ENCODE data around the gene NADK2. TPM values are rescaled to one million over a fixed set of nuclear protein-coding genes. Genes with fewer than 3 reads are reported as not detected.

The NADK2 gene
- total and polyA plus RNA-seq, 10 of the 15 experiments (the other 5 are each of a cell fraction or from before 2014, with no cell fraction given) = 2.4 to 9.0 (median 6.3) TPM

DNA sequence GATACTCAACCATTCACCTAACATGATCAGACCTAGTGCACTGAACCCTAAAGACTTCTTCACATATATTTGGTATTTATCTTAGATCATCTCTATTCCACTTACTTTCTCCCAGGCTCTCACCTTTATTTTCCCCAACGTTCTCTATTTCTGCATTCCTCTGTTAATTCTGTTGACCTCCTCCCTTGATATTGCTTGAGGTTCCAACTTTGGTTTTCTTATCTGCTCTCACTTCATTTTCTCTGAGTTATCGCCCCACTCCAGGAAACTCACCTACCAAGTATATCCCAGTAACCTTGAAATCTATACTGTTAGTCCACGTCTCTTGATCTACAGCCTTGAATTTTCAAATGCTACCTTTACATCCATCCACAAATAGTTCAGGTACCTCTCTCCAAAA, 9.2 kb downstream of the NADK2 start:
- no peaks in the 10 kb centered on the region for H3K36me3 ChIP-seq (ENCODE audit: control insufficient read depth in 2 of 2, insufficient read depth in 2 of 2, low read length in 1 of 2)
- SMC1A ChIA-PET (ENCODE audit: uncharacterized antibody, unreplicated experiment) = no interaction called here
- no peak overlapping the region for H3K9ac ChIP-seq (ENCODE audit: control insufficient read depth, insufficient read depth, low read length)
- CTCF ChIA-PET = no interaction called here
- no peak overlapping the region for H2AFZ ChIP-seq (ENCODE audit: control insufficient read depth, low read depth, low read length)
- RAD21 ChIA-PET (ENCODE audit: unreplicated experiment) = no interaction called here
- no peaks in the 10 kb centered on the region for H3K9me3 ChIP-seq (replicated peaks; ENCODE audit: control insufficient read depth, insufficient read depth, low read length)
- no peak overlapping the region for H3K4me2 ChIP-seq (ENCODE audit: control insufficient read depth, insufficient read depth)
- FAIRE-seq (no peak), ATAC-seq (no peak), DNase-seq (ENCODE audit: low read depth, low spot score) (no peak)
- no peak for TF ChIP-seq SIN3A (IDR thresholded peaks at IDR 0.05; ENCODE audit: low read depth, low read length)
- TF ChIP-seq NR2C2 (IDR thresholded peaks at IDR 0.05; ENCODE audit: borderline replicate concordance, control insufficient read depth, insufficient read length, low read depth) = no peak
- TF ChIP-seq ZSCAN29 (IDR thresholded peaks at IDR 0.05) = no peak
- TF ChIP-seq, protein P1, sequence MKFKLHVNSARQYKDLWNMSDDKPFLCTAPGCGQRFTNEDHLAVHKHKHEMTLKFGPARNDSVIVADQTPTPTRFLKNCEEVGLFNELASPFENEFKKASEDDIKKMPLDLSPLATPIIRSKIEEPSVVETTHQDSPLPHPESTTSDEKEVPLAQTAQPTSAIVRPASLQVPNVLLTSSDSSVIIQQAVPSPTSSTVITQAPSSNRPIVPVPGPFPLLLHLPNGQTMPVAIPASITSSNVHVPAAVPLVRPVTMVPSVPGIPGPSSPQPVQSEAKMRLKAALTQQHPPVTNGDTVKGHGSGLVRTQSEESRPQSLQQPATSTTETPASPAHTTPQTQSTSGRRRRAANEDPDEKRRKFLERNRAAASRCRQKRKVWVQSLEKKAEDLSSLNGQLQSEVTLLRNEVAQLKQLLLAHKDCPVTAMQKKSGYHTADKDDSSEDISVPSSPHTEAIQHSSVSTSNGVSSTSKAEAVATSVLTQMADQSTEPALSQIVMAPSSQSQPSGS (IDR thresholded peaks at IDR 0.05; ENCODE audit: low read length) = no peak
- no peak for TF ChIP-seq ZNF622 (IDR thresholded peaks at IDR 0.05)
- TF ChIP-seq ZNF384 (IDR thresholded peaks at IDR 0.05; ENCODE audit: borderline replicate concordance, low read depth, low read length) = no peak
- TF ChIP-seq NR2F1 (conservative IDR thresholded peaks at IDR 0.05) = no peak
- no peak for TF ChIP-seq ZZZ3 (IDR thresholded peaks at IDR 0.05; ENCODE audit: control insufficient read depth, insufficient read length, low read depth)
- TF ChIP-seq, protein P2, sequence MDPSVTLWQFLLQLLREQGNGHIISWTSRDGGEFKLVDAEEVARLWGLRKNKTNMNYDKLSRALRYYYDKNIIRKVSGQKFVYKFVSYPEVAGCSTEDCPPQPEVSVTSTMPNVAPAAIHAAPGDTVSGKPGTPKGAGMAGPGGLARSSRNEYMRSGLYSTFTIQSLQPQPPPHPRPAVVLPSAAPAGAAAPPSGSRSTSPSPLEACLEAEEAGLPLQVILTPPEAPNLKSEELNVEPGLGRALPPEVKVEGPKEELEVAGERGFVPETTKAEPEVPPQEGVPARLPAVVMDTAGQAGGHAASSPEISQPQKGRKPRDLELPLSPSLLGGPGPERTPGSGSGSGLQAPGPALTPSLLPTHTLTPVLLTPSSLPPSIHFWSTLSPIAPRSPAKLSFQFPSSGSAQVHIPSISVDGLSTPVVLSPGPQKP (IDR thresholded peaks at IDR 0.05; ENCODE audit: low read depth, low read length) = no peak
- TF ChIP-seq, protein P3, sequence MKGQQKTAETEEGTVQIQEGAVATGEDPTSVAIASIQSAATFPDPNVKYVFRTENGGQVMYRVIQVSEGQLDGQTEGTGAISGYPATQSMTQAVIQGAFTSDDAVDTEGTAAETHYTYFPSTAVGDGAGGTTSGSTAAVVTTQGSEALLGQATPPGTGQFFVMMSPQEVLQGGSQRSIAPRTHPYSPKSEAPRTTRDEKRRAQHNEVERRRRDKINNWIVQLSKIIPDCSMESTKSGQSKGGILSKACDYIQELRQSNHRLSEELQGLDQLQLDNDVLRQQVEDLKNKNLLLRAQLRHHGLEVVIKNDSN (IDR thresholded peaks at IDR 0.05; ENCODE audit: borderline replicate concordance, extremely low read length, insufficient read depth, low read depth, low read length) = no peak
- TF ChIP-seq CUX1 (IDR thresholded peaks at IDR 0.05; ENCODE audit: insufficient replicate concordance, low read depth, low read length) = no peak
- no peak for TF ChIP-seq SMAD1 (IDR thresholded peaks at IDR 0.05; ENCODE audit: low read depth, partially characterized antibody)
- WGBS (ENCODE audit: insufficient coverage, insufficient replicate concordance, low lambda C conversion rate, missing lambda C conversion rate) = 91% methylated on average over 3 of the region's 3 CpGs
- H4K20me1 ChIP-seq (ENCODE audit: control insufficient read depth, insufficient read depth) = no peaks in the 10 kb centered on the region
- no peaks in the 10 kb centered on the region; the same call in 1 of the 2 replicates for H3K79me2 ChIP-seq (ENCODE audit: control insufficient read depth, insufficient read depth, low read length)
- H3K4me1 ChIP-seq (ENCODE audit: control insufficient read depth, insufficient read depth, low read length) = no peaks in the 10 kb centered on the region
- intact Hi-C loops (cut with micrococcal nuclease; ENCODE audit: unreplicated experiment) (no loop called here), in situ Hi-C loops (cut with MboI) (no loop called here)
- no peak overlapping the region for H3K27ac ChIP-seq (ENCODE audit: control insufficient read depth, insufficient read depth)
- no TSS peak for BruUV-seq (replicated peaks)
- no peak overlapping the region for H3K4me3 ChIP-seq
- POLR2A ChIA-PET = no interaction called here
- no peaks in the 10 kb centered on the region for H3K27me3 ChIP-seq (replicated peaks in 1 of 2; ENCODE audit: control insufficient read depth in 2 of 2, insufficient read depth in 2 of 2, low read length in 1 of 2)
